ENCODE measurements around the gene LYL1. TPM values are rescaled to one million over a fixed set of nuclear protein-coding genes. Genes with fewer than 3 reads are reported as not detected.

The LYL1 gene
- total RNA-seq, 1 donor from 2014 or later = 3.3 TPM

DNA sequence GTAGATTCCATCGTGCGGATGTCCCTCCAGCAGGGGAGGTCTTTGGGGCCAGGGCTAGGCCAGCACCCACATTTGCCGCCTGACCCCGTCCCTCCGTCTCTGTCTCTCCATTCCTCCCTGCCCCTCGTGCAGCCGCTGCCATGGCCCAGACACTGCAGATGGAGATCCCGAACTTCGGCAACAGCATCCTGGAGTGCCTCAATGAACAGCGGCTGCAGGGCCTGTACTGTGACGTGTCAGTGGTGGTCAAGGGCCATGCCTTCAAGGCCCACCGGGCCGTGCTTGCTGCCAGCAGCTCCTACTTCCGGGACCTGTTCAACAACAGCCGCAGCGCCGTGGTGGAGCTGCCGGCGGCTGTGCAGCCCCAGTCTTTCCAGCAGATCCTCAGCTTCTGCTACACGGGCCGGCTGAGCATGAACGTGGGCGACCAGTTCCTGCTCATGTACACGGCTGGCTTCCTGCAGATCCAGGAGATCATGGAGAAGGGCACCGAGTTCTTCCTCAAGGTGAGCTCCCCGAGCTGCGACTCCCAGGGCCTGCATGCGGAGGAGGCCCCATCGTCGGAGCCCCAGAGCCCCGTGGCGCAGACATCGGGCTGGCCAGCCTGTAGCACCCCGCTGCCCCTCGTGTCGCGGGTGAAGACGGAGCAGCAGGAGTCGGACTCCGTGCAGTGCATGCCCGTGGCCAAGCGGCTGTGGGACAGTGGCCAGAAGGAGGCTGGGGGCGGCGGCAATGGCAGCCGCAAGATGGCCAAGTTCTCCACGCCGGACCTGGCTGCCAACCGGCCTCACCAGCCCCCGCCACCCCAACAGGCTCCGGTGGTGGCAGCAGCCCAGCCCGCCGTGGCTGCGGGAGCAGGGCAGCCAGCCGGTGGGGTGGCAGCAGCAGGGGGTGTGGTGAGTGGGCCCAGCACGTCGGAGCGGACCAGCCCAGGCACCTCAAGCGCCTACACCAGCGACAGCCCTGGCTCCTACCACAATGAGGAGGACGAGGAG is 32.7 kb upstream of the LYL1 start:
- H3K4me3 ChIP-seq (ENCODE audit: low read depth, low read length) = no peak overlapping the region
- no peaks in the 10 kb centered on the region for H3K27me3 ChIP-seq (ENCODE audit: control insufficient read depth, insufficient read depth, low read length)
- H3K36me3 ChIP-seq (ENCODE audit: control insufficient read depth, insufficient read depth, low read length) = no peaks in the 10 kb centered on the region
- DNase-seq (ENCODE audit: low read depth) = no peak
- TF ChIP-seq, protein P1, sequence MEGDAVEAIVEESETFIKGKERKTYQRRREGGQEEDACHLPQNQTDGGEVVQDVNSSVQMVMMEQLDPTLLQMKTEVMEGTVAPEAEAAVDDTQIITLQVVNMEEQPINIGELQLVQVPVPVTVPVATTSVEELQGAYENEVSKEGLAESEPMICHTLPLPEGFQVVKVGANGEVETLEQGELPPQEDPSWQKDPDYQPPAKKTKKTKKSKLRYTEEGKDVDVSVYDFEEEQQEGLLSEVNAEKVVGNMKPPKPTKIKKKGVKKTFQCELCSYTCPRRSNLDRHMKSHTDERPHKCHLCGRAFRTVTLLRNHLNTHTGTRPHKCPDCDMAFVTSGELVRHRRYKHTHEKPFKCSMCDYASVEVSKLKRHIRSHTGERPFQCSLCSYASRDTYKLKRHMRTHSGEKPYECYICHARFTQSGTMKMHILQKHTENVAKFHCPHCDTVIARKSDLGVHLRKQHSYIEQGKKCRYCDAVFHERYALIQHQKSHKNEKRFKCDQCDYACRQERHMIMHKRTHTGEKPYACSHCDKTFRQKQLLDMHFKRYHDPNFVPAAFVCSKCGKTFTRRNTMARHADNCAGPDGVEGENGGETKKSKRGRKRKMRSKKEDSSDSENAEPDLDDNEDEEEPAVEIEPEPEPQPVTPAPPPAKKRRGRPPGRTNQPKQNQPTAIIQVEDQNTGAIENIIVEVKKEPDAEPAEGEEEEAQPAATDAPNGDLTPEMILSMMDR (IDR thresholded peaks at IDR 0.05; ENCODE audit: insufficient read depth, low read length, poor library complexity, severe bottlenecking) = no peak

DNA sequence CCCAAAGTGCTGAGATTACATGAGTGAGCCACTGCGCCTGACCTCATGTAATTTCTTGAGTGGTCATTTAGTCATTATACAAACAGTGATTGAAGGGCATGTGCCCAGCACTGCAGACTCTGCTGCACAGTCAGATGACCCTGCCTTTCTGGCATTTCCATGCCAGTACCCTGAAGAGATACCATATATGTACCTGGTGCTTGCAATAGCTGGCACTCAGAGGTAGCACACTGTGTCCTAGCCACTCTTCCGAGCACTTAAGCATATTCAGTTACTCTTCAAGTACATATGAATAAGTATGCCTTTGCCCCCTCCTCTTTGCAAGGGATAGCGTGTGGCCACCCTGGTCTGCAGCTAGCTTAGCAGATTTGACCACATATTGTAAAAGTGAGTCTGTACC is 32.0 kb upstream of the LYL1 start:
- TF ChIP-seq, protein P1 (IDR thresholded peaks at IDR 0.05; ENCODE audit: insufficient read depth, low read length, poor library complexity, severe bottlenecking) = no peak
- no peaks in the 10 kb centered on the region for H3K36me3 ChIP-seq (ENCODE audit: control insufficient read depth, insufficient read depth, low read length)
- no peak overlapping the region for H3K4me3 ChIP-seq (ENCODE audit: low read depth, low read length)
- DNase-seq (ENCODE audit: low read depth) = no peak
- H3K27me3 ChIP-seq (ENCODE audit: control insufficient read depth, insufficient read depth, low read length) = no peaks in the 10 kb centered on the region

DNA sequence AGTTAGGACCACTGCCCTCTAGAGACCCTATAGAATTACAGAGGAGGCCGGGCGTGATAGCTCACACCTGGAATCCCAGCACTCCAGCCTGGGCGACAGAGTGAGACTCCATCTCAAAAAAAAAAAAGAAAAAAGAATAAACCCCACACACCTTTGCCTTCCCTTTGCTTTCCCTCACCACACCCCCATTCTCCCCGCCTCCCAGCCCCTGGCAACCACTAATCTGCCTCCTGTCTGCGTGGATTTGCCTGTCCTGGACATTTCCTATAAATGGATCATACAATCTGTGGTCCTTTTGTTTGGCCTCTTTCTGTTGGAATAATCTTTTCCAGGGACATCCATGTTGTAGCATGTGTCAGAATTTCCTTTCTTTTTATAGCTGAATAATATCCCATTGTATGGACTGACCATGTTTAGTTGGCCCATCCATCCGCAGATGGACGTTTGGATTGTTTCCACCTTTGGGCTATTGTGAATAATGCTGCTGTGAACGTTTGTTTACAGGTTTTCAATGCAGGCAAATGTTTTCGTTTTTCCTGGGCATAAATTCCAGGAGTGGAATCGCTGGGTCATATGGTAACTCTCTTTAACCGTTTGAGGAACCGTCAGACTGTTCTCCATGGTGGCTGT is 30.7 kb upstream of the LYL1 start:
- Histone ChIP-seq H3K27me3 (ENCODE audit: control insufficient read depth, insufficient read depth, low read length) (no peaks in the 10 kb centered on the region), H3K36me3 (ENCODE audit: control insufficient read depth, insufficient read depth, low read length) (no peaks in the 10 kb centered on the region), H3K4me3 (ENCODE audit: low read depth, low read length) (no peak overlapping the region)
- TF ChIP-seq, protein P1 (IDR thresholded peaks at IDR 0.05; ENCODE audit: insufficient read depth, low read length, poor library complexity, severe bottlenecking) = no peak
- no peak for DNase-seq (ENCODE audit: low read depth)

DNA sequence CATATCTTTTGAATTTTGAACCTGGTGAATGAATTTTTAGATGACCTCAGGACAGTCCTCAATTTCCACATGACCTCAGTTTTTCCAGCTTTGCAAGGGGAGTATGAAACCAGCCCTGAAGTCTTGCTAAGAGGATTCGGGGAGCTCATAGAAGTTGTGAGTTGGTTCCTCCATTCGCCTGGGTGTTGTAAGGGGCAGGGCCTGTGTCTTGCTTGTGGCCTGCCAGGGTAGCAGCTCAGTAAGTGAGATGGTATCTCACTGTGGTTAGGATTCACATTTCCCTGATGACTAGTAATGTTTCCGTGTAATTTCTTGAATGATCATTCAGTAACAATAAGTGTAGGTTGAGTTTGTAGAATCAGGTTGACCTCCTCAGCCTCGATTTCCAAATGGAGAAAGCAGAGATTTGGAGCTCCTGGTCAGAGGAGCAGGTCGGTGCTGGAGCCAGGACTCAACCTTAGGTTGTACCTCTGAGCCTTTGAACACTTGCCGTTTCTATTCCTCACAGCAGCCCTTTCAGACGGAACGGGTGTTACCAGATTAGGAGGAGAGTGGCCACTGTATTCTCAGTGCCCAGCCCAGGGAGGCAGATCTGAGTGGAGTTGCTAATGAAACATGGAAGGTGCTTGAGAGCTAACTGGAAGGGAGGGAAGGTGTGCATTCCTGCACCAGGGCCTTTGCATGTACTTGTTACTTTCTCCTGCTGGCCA is 30.0 kb upstream of the LYL1 start:
- H3K4me3 ChIP-seq (ENCODE audit: low read depth, low read length) = no peak overlapping the region
- no peaks in the 10 kb centered on the region for H3K36me3 ChIP-seq (ENCODE audit: control insufficient read depth, insufficient read depth, low read length)
- no peak for DNase-seq (ENCODE audit: low read depth)
- no peaks in the 10 kb centered on the region for H3K27me3 ChIP-seq (ENCODE audit: control insufficient read depth, insufficient read depth, low read length)
- TF ChIP-seq, protein P1 (IDR thresholded peaks at IDR 0.05; ENCODE audit: insufficient read depth, low read length, poor library complexity, severe bottlenecking) = no peak

DNA sequence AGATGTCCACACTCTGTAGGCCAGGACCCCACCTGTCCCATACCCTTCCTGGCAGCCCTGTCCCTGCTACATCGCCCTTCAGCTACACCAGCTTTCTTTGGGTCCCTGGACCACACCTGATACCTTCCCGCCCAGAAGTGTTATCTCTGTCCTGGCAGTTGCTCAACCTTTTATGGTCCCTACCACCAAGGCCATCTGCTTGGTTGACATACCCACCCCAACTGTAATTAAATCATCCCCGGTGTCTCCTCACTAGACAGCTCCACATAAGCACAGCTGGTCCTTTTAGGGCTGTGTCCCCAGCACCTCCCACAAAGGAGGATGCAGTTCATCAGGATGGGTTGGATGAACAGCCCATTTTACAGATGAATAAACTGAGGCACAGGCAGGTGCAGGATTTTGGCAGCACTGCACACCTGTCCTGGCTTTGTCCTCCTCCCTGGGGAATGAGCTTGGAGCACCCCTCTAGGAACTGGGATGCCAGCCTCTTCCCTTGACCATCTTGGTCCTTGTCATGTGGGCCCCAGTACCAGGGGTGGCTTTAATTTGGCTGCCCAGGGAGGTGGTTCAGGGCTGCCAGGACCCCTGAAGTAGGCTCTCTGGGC is 28.3 kb upstream of the LYL1 start:
- H3K36me3 ChIP-seq (ENCODE audit: control insufficient read depth, insufficient read depth, low read length) = no peaks in the 10 kb centered on the region
- no peak overlapping the region for H3K4me3 ChIP-seq (ENCODE audit: low read depth, low read length)
- TF ChIP-seq, protein P1 (IDR thresholded peaks at IDR 0.05; ENCODE audit: insufficient read depth, low read length, poor library complexity, severe bottlenecking) = no peak
- H3K27me3 ChIP-seq (ENCODE audit: control insufficient read depth, insufficient read depth, low read length) = no peaks in the 10 kb centered on the region
- DNase-seq (ENCODE audit: low read depth) = no peak

All from kidney epithelial cell (primary cell).